ENCODE measurements around the gene IQSEC1. TPM values are rescaled to one million over a fixed set of nuclear protein-coding genes. Genes with fewer than 3 reads are reported as not detected.

IQSEC1 gene
- polyA plus RNA-seq, 3 donors: 17.7 to 61.7 (median 30.3) TPM

- peaks cover 7% of the 10 kb centered on the region for H3K4me1 Mint-ChIP-seq
- Histone ChIP-seq H4K20me1 (ENCODE audit: insufficient read depth, low read length) (no peaks in the 10 kb centered on the region), H3K9ac (ENCODE audit: insufficient read depth, low read length, poor library complexity, severe bottlenecking) (no peak overlapping the region), H3K79me2 (ENCODE audit: insufficient read depth, low read length) (no peaks in the 10 kb centered on the region), H2AFZ (ENCODE audit: insufficient read depth, low read depth, low read length, poor library complexity, severe bottlenecking) (no peak overlapping the region), H3K4me3 (replicated peaks in 1 of 3; ENCODE audit: low read depth in 2 of 3, low read length in 3 of 3) (no peak overlapping the region), H3K36me3 (replicated peaks in 1 of 2; ENCODE audit: control insufficient read depth in 1 of 2, insufficient read depth in 2 of 2, low read length in 2 of 2) (no peaks in the 10 kb centered on the region), H3K27me3 (ENCODE audit: control insufficient read depth in 2 of 2, insufficient read depth in 2 of 2, low read length in 2 of 2) (no peaks in the 10 kb centered on the region), H3K4me1 (ENCODE audit: control insufficient read depth in 1 of 2, insufficient read depth in 2 of 2, low read length in 2 of 2) (no peaks in the 10 kb centered on the region), H3K4me2 (replicated peaks; ENCODE audit: extremely low read depth, low read length, poor library complexity, severe bottlenecking) (no peak overlapping the region), H3K9me3 (replicated peaks in 1 of 2; ENCODE audit: control insufficient read depth in 1 of 2, insufficient read depth in 1 of 2, low read length in 2 of 2) (no peaks in the 10 kb centered on the region), H3K27ac (ENCODE audit: low read depth in 1 of 2, low read length in 2 of 2) (no peak overlapping the region)
- intact Hi-C loops (cut with micrococcal nuclease): no loop called here
- peaks cover 0 to 4% (median 0%) of the 10 kb centered on the region in 7 donors for H3K9me3 Mint-ChIP-seq
- H3K4me3 Mint-ChIP-seq: no peak overlapping the region
- TF ChIP-seq CTCF (IDR thresholded peaks at IDR 0.05): no peak
- no peaks in the 10 kb centered on the region for H3K36me3 Mint-ChIP-seq
- H3K27ac Mint-ChIP-seq: no peak overlapping the region
- 74% methylated on average over 2 of the region's 10 CpGs for WGBS (ENCODE audit: insufficient coverage)
- no peak for DNase-seq
- peaks cover 8 to 21% (median 12%) of the 10 kb centered on the region in 3 donors for H3K27me3 Mint-ChIP-seq (ENCODE audit: low read depth in 3 of 3)
These were observed 187.0 kb downstream of the IQSEC1 start for GRCh38 chr3:12886106-12886679.

- Histone ChIP-seq H3K9ac (ENCODE audit: insufficient read depth, low read length, poor library complexity, severe bottlenecking) (no peak overlapping the region), H2AFZ (ENCODE audit: insufficient read depth, low read depth, low read length, poor library complexity, severe bottlenecking) (no peak overlapping the region)
- H3K27ac Mint-ChIP-seq: no peak overlapping the region
These were observed 187.7 kb downstream of the IQSEC1 start for GRCh38 chr3:12885583-12885930.

More at GRCh38 chr3:12885583-12885930, 187.7 kb downstream of the IQSEC1 start:
- Histone ChIP-seq H3K79me2 (ENCODE audit: insufficient read depth, low read length) (no peaks in the 10 kb centered on the region), H3K9me3 (replicated peaks in 1 of 2; ENCODE audit: control insufficient read depth in 1 of 2, insufficient read depth in 1 of 2, low read length in 2 of 2) (no peaks in the 10 kb centered on the region), H3K27ac (ENCODE audit: low read depth in 1 of 2, low read length in 2 of 2) (no peak overlapping the region), H3K4me1 (ENCODE audit: control insufficient read depth in 1 of 2, insufficient read depth in 2 of 2, low read length in 2 of 2) (no peaks in the 10 kb centered on the region), H4K20me1 (ENCODE audit: insufficient read depth, low read length) (no peaks in the 10 kb centered on the region), H3K27me3 (ENCODE audit: control insufficient read depth in 2 of 2, insufficient read depth in 2 of 2, low read length in 2 of 2) (no peaks in the 10 kb centered on the region), H3K36me3 (replicated peaks in 1 of 2; ENCODE audit: control insufficient read depth in 1 of 2, insufficient read depth in 2 of 2, low read length in 2 of 2) (no peaks in the 10 kb centered on the region), H3K4me2 (replicated peaks; ENCODE audit: extremely low read depth, low read length, poor library complexity, severe bottlenecking) (no peak overlapping the region), H3K4me3 (replicated peaks in 1 of 3; ENCODE audit: low read depth in 2 of 3, low read length in 3 of 3) (no peak overlapping the region)
- peaks cover 7% of the 10 kb centered on the region for H3K4me1 Mint-ChIP-seq
- H3K4me3 Mint-ChIP-seq: no peak overlapping the region
- no peaks in the 10 kb centered on the region for H3K36me3 Mint-ChIP-seq
- peaks cover 8 to 17% (median 9%) of the 10 kb centered on the region in 3 donors for H3K27me3 Mint-ChIP-seq (ENCODE audit: low read depth in 3 of 3)
- no peak for TF ChIP-seq CTCF (IDR thresholded peaks at IDR 0.05)
- DNase-seq: no peak
- 74% methylated on average over 3 of the region's 4 CpGs for WGBS (ENCODE audit: insufficient coverage)
- peaks cover 0 to 4% (median 0%) of the 10 kb centered on the region in 7 donors for H3K9me3 Mint-ChIP-seq
- intact Hi-C loops (cut with micrococcal nuclease): no loop called here
